RWPE2 (cell line): ENCODE results near the gene GSTA4.

Source experiments
- ATAC-seq: fragments of 200-7000 bp; cut with Tn5 transposase; 3 replicates; pipeline ENCODE4 v1.9.1; 2021; ENCODE audit warnings: low read depth
- DNase-seq: peaks from one replicate; pipeline ENCODE4 v3.0.0-alpha.2; 2020; ENCODE audit warnings: low spot score
- H3K27ac ChIP-seq: fragments of 450-650 bp; 2 replicates; pipeline ENCODE4 v1.5.1; 2017; ENCODE audit warnings: mild to moderate bottlenecking; ENCODE audit not compliant: poor library complexity, severe bottlenecking
- H3K27me3 ChIP-seq: fragments of 250-450 bp; sonication (Bioruptor Pico); 2 replicates; pipeline ENCODE4 v1.5.1; 2021; ENCODE audit warnings: mild to moderate bottlenecking, moderate library complexity; ENCODE audit not compliant: insufficient read depth, poor library complexity, severe bottlenecking
- H3K36me3 ChIP-seq: fragments of 250-450 bp; sonication (Bioruptor Pico); 2 replicates; pipeline ENCODE4 v1.5.1; 2020; ENCODE audit warnings: low read depth, mild to moderate bottlenecking, moderate library complexity
- H3K4me1 ChIP-seq: fragments of 250-450 bp; sonication (Bioruptor Pico); 2 replicates; pipeline ENCODE4 v1.5.1; 2021; ENCODE audit warnings: mild to moderate bottlenecking, moderate library complexity; ENCODE audit not compliant: insufficient read depth, poor library complexity, severe bottlenecking
- H3K4me3 ChIP-seq: fragments of 250-450 bp; sonication (Bioruptor Pico); 2 replicates; pipeline ENCODE4 v1.5.1; 2021; ENCODE audit warnings: mild to moderate bottlenecking, moderate library complexity; ENCODE audit not compliant: severe bottlenecking
- H3K9me3 ChIP-seq: fragments of 250-450 bp; sonication (Bioruptor Pico); 2 replicates; pipeline ENCODE4 v1.5.1; 2021; ENCODE audit warnings: mild to moderate bottlenecking, moderate library complexity; ENCODE audit not compliant: severe bottlenecking
- TF ChIP-seq, protein P1 (sequence below): fragments of 450-650 bp; IDR thresholded peaks from one replicate; pipeline ENCODE4 v1.5.1; 2017; ENCODE audit warnings: mild to moderate bottlenecking, moderate library complexity; ENCODE audit not compliant: poor library complexity, severe bottlenecking

The GSTA4 gene

DNA sequence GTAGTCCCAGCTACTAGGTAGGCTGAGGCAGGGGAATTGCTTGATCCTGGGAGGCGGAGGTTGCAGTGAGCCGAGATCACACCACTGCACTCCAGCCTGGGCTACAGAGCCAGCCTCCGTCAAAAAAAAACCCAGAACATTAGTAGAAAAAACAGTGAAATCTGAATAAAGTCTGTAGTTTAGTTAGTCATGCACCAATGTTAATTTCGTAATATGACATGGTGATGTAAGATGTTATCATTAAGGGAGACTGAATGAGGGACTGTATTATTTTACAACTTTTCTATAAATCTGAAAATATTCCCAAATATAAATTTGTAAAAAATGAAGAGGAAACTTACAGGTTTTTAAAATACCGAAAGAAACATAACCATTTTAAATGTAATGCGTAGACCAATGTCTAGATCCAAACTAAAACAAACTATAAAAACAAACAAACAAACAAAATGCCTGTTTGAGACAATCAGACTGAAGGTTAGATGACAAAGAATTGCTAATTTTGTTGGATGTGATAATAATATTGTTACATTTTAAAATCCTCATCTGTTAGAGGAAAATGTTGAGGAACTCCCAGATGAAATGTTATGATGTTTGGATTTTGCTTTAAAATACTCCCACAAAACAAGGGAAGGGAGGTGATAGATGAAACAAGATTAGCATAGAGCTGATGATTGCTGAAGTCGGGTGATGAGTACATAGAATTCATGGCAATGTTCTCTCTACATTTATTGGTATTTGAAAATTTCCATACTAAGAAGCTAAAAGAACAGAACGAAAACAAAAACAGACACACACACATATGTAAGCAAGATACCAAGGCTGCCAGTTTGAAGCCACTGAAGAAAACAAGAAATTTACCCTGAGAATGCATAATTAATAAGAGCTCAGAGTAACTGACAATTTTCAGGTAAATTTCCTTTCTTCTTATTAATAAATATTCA lies 1.8 kb downstream of the GSTA4 start:
- Histone ChIP-seq H3K4me1 (peaks cover 29% of the 10 kb centered on the region), H3K36me3 (peaks cover 10% of the 10 kb centered on the region), H3K27ac (peak overlapping the region; percentile 77), H3K4me3 (peak overlapping the region; percentile 46), H3K27me3 (no peaks in the 10 kb centered on the region), H3K9me3 (no peaks in the 10 kb centered on the region)
- no peak for DNase-seq
- no peak for ATAC-seq
- TF ChIP-seq, protein P1, sequence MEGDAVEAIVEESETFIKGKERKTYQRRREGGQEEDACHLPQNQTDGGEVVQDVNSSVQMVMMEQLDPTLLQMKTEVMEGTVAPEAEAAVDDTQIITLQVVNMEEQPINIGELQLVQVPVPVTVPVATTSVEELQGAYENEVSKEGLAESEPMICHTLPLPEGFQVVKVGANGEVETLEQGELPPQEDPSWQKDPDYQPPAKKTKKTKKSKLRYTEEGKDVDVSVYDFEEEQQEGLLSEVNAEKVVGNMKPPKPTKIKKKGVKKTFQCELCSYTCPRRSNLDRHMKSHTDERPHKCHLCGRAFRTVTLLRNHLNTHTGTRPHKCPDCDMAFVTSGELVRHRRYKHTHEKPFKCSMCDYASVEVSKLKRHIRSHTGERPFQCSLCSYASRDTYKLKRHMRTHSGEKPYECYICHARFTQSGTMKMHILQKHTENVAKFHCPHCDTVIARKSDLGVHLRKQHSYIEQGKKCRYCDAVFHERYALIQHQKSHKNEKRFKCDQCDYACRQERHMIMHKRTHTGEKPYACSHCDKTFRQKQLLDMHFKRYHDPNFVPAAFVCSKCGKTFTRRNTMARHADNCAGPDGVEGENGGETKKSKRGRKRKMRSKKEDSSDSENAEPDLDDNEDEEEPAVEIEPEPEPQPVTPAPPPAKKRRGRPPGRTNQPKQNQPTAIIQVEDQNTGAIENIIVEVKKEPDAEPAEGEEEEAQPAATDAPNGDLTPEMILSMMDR, result no peak

DNA sequence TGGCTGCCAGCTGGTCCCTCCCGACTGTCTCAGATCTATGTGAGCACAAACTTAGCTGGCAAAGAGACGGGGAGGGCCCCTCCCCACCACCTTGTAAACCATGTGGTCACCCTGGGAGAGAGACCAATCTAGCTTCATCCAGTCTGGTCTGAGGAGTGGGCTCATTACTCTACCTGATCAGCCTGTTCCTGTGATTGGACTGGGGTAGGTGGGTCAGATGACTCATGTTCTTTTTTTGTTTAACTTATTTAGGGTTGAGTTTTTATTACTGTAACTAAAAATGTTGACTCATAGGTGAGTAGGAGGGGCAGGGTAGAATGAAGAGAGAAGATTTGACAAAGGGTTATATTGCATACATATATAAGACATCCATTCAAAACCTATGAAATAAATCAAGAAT lies 4.7 kb downstream of the GSTA4 start:
- H3K27ac ChIP-seq, result peak overlapping the region; percentile 34
- peaks cover 16% of the 10 kb centered on the region for H3K36me3 ChIP-seq
- DNase-seq (no peak), ATAC-seq (peak; percentile 43)
- H3K4me1 ChIP-seq, result peaks cover 26% of the 10 kb centered on the region
- H3K4me3 ChIP-seq, result no peak overlapping the region
- no peaks in the 10 kb centered on the region for H3K9me3 ChIP-seq
- no peaks in the 10 kb centered on the region for H3K27me3 ChIP-seq
- TF ChIP-seq, protein P1, result no peak

DNA sequence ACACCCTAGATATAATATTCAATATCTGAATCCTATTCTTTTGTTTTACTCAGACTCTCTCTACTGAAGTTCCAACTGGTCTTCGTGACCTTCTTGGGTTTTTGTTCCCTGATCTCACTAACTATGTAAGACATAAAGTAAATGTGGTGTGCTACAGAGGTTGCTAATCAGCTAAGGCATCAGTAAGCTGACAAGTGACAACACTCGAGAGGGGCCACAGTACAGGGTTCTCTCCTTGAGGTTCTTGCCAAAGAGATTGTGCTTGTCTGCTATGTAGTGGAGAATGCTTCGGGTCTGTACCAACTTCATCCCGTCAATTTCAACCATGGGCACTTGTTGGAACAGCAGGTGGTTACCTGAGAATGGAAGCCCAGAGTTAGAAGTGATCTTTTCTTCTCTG lies 9.9 kb downstream of the GSTA4 start:
- Histone ChIP-seq H3K27me3 (no peaks in the 10 kb centered on the region), H3K27ac (no peak overlapping the region), H3K36me3 (peaks cover 15% of the 10 kb centered on the region), H3K4me3 (no peak overlapping the region), H3K4me1 (peaks cover 2% of the 10 kb centered on the region), H3K9me3 (no peaks in the 10 kb centered on the region)
- ATAC-seq (no peak), DNase-seq (no peak)
- TF ChIP-seq, protein P1, result no peak

DNA sequence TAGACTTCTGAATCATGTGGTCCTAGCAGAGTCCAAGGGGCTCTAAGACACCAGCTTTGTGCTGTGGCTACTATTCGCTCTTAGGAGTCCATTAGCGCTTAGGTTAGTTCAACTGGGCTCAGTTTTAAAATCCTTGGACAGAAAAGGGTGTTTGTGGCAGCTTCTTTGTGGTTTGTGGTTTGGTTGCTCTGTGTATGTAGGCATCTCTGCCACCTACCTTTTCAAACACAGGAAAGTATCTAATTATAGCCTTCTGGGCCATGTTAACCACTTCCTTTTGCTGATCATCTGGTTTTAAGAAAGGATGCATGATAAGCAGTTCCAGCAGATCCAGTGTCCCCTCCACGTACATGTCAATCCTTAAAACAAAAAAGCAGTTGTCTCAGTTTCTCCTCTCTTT lies 10.8 kb downstream of the GSTA4 start:
- ATAC-seq (no peak), DNase-seq (no peak)
- Histone ChIP-seq H3K27me3 (no peaks in the 10 kb centered on the region), H3K4me3 (no peak overlapping the region), H3K4me1 (no peaks in the 10 kb centered on the region), H3K27ac (no peak overlapping the region), H3K36me3 (peaks cover 15% of the 10 kb centered on the region), H3K9me3 (no peaks in the 10 kb centered on the region)
- TF ChIP-seq, protein P1, result no peak
